Measurements from ENCODE around the gene SMCO2. TPM values are rescaled to one million over a fixed set of nuclear protein-coding genes. Genes with fewer than 3 reads are reported as not detected.

The SMCO2 gene
- total RNA-seq, 1 experiment from 2014 or later: not detected

DNA sequence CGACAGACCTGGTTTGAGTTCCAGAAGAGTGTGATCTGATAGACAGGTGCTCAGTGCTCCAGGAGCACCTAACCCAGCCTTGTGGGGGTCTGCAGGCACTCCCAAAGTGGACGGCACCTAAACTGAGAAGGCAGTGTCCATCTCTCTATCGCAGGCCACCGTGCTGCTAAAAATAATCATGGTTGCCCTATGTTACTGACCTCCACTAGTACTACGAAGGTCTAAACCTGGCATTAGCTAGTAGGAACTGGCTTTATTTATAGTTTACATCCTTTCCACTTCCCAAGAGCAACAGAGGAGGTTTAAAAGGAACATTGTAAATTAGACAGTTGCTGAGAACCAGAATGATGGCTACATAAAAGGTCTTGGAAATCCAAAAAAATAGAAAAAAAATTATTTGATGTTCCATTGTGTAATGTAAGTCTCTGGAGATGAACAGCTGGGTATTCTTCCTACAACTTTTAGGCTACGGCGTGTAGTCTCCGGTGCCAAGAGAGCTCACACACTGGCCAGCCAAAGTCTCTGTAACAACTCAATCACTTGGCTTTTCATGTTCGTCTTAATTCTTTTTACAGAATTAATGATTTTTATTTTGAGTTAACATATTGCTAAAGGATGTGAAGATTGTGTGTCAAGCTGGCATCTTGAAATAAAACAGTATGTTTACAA lies 104.8 kb downstream of the SMCO2 start:
- DNase-seq (ENCODE audit: low spot score): no peak

Other genes starting within 250 kb of the SMCO2 start
- gene STK38L, start 202.4 kb upstream of the SMCO2 start, total RNA-seq (2014; rRNA removed; shearing (Covaris generic)): 14.7 and 22.7 TPM in 2 replicates
- 10.7 and 14.7 TPM in 2 replicates for gene BMAL2, start 113.9 kb upstream of the SMCO2 start, total RNA-seq (2014; rRNA removed; shearing (Covaris generic))
- gene PPFIBP1, start 77.5 kb downstream of the SMCO2 start, total RNA-seq (2014; rRNA removed; shearing (Covaris generic)): 15.4 and 15.9 TPM in 2 replicates
- gene REP15, start 249.7 kb downstream of the SMCO2 start, total RNA-seq (2014; rRNA removed; shearing (Covaris generic)): 0.25 TPM in 1 of 2 replicates, not detected in the other